Mammary epithelial cell (primary cell): Measurements from ENCODE around the gene SLC20A1.
A peak's percentile ranks its signal among the peaks of the same experiment; 100 is the strongest.

Experiments
- EZH2 ChIP-seq: IDR thresholded peaks from 2 replicates; pipeline ENCODE4 v1.6.1; 2012; ENCODE audit warnings: low read length, inconsistent platforms, borderline replicate concordance
- TF ChIP-seq, protein P1 (sequence below), 2 donors: IDR thresholded peaks in 1 of 2; conservative IDR thresholded peaks in 1 of 2; 2 replicates each; pipeline ENCODE4 v1.5.1; 2011 to 2012; ENCODE audit warnings: inconsistent platforms in 2 of 2, low read length in 2 of 2, mild to moderate bottlenecking in 2 of 2, control low read depth in 1 of 2, low read depth in 1 of 2; ENCODE audit not compliant: insufficient read depth in 1 of 2; ENCODE audit errors: extremely low read depth in 1 of 2

DNA sequence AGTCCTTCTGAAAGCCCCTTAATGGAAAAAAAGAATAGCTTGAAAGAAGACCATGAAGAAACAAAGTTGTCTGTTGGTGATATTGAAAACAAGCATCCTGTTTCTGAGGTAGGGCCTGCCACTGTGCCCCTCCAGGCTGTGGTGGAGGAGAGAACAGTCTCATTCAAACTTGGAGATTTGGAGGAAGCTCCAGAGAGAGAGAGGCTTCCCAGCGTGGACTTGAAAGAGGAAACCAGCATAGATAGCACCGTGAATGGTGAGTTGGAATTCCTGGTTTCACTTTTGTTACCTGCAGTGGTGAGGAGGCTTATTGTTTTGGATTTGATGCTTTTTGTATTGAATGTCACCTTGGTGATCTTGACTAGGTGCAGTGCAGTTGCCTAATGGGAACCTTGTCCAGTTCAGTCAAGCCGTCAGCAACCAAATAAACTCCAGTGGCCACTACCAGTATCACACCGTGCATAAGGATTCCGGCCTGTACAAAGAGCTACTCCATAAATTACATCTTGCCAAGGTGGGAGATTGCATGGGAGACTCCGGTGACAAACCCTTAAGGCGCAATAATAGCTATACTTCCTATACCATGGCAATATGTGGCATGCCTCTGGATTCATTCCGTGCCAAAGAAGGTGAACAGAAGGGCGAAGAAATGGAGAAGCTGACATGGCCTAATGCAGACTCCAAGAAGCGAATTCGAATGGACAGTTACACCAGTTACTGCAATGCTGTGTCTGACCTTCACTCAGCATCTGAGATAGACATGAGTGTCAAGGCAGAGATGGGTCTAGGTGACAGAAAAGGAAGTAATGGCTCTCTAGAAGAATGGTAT lies 13.3 kb downstream of the SLC20A1 start:
- TF ChIP-seq, protein P1, sequence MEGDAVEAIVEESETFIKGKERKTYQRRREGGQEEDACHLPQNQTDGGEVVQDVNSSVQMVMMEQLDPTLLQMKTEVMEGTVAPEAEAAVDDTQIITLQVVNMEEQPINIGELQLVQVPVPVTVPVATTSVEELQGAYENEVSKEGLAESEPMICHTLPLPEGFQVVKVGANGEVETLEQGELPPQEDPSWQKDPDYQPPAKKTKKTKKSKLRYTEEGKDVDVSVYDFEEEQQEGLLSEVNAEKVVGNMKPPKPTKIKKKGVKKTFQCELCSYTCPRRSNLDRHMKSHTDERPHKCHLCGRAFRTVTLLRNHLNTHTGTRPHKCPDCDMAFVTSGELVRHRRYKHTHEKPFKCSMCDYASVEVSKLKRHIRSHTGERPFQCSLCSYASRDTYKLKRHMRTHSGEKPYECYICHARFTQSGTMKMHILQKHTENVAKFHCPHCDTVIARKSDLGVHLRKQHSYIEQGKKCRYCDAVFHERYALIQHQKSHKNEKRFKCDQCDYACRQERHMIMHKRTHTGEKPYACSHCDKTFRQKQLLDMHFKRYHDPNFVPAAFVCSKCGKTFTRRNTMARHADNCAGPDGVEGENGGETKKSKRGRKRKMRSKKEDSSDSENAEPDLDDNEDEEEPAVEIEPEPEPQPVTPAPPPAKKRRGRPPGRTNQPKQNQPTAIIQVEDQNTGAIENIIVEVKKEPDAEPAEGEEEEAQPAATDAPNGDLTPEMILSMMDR (conservative IDR thresholded peaks at IDR 0.05 in 1 of 2, IDR thresholded peaks at IDR 0.05 in 1 of 2; ENCODE audit: extremely low read depth in 1 of 2, insufficient read depth in 1 of 2, low read depth in 1 of 2, low read length in 2 of 2) = peak in 1 of 2 donors; percentile 25
- no peak for TF ChIP-seq EZH2
